SU-DHL-6 (cell line): Measurements from ENCODE around the gene LHX4.
"Not testable (repeated sequence)": the region's sequence is repeated elsewhere in the genome, so short reads cannot be mapped to it uniquely, and the experiment has no call there.

Experiments
- H2AFZ ChIP-seq: fragments of 200-600 bp; sonication (generic); 2 replicates; pipeline ENCODE4 v1.6.1; 2014; ENCODE audit warnings: low read depth, mild to moderate bottlenecking, moderate library complexity, mixed read lengths, antibody characterized with exemption, low read length; ENCODE audit not compliant: severe bottlenecking
- H3F3A ChIP-seq: fragments of 200-600 bp; shearing (Covaris generic); 2 replicates; pipeline ENCODE4 v1.6.0; 2016; ENCODE audit warnings: antibody characterized with exemption, mild to moderate bottlenecking; ENCODE audit not compliant: insufficient read depth
- H3K27ac ChIP-seq: fragments of 200-600 bp; sonication (generic); 2 replicates; pipeline ENCODE4 v1.5.1; 2016; ENCODE audit warnings: low read depth, mild to moderate bottlenecking, low read length, moderate library complexity, mixed read lengths
- H3K27me3 ChIP-seq: fragments of 200-600 bp; sonication (generic), shearing (Covaris generic); 2 replicates; pipeline ENCODE4 v1.6.0; 2014; ENCODE audit warnings: mild to moderate bottlenecking, low read length
- H3K36me3 ChIP-seq: fragments of 200-600 bp; sonication (generic); 2 replicates; pipeline ENCODE4 v1.6.1; 2014; ENCODE audit warnings: mild to moderate bottlenecking, low read length, mixed read lengths
- H3K4me2 ChIP-seq: fragments of 300-600, 200-600 bp; shearing (Covaris generic), sonication (generic); 2 replicates; pipeline ENCODE4 v1.6.0; 2014; ENCODE audit warnings: low read length, low read depth, mild to moderate bottlenecking; ENCODE audit not compliant: poor library complexity, severe bottlenecking
- H3K4me3 ChIP-seq: fragments of 200-600 bp; sonication (generic); 2 replicates; pipeline ENCODE4 v1.5.1; 2014; ENCODE audit warnings: antibody characterized with exemption, low read length, mild to moderate bottlenecking, mixed read lengths; ENCODE audit not compliant: insufficient read depth, poor library complexity, severe bottlenecking
- H3K79me2 ChIP-seq: fragments of 200-600 bp; sonication (generic); 2 replicates; pipeline ENCODE4 v1.6.1; 2014; ENCODE audit warnings: mild to moderate bottlenecking, low read length, moderate library complexity; ENCODE audit not compliant: insufficient read depth
- H3K9ac ChIP-seq: fragments of 200-600 bp; sonication (generic); 2 replicates; pipeline ENCODE4 v1.7.0; 2014; ENCODE audit warnings: mild to moderate bottlenecking, low read length
- H3K9me2 ChIP-seq: fragments of 200-600 bp; sonication (generic); replicated peaks from 2 replicates; pipeline ENCODE4 v1.6.1; 2014; ENCODE audit warnings: low read length; ENCODE audit not compliant: insufficient read depth
- H3K9me3 ChIP-seq: fragments of 200-600 bp; sonication (generic); 2 replicates; pipeline ENCODE4 v1.6.1; 2014; ENCODE audit warnings: low read length, mixed read lengths; ENCODE audit not compliant: insufficient read depth
- H4K20me1 ChIP-seq: fragments of 200-600 bp; sonication (generic); 2 replicates; pipeline ENCODE4 v1.6.1; 2014; ENCODE audit warnings: low read depth, mild to moderate bottlenecking, antibody characterized with exemption, low read length, moderate library complexity, mixed read lengths
- CTCF ChIP-seq: fragments of 200-600 bp; sonication (generic); IDR thresholded peaks from one replicate; pipeline ENCODE4 v1.5.1; 2017; ENCODE audit warnings: antibody characterized with exemption, mild to moderate bottlenecking, low read length, moderate library complexity; ENCODE audit not compliant: insufficient read depth, poor library complexity, severe bottlenecking
- EZH2phosphoT487 ChIP-seq: fragments of 200-600 bp; sonication (generic), shearing (Covaris generic); conservative IDR thresholded peaks from 2 replicates; pipeline ENCODE4 v1.6.1; 2018; ENCODE audit warnings: mild to moderate bottlenecking, antibody characterized with exemption, low read length, moderate library complexity, mixed read lengths

Gene LHX4

GRCh38 chr1:180201451-180202200 lies 28.4 kb upstream of the LHX4 start:
- no peaks in the 10 kb centered on the region for H4K20me1 ChIP-seq
- no peaks in the 10 kb centered on the region for H3F3A ChIP-seq
- H3K27me3 ChIP-seq: no peaks in the 10 kb centered on the region
- H3K36me3 ChIP-seq: no peaks in the 10 kb centered on the region
- no peaks in the 10 kb centered on the region for H3K9me2 ChIP-seq
- H3K27ac ChIP-seq: no peak overlapping the region
- no peak overlapping the region for H3K4me2 ChIP-seq
- no peaks in the 10 kb centered on the region for H3K79me2 ChIP-seq
- H2AFZ ChIP-seq: no peak overlapping the region
- TF ChIP-seq EZH2phosphoT487: no peak
- no peaks in the 10 kb centered on the region for H3K9me3 ChIP-seq
- no peak overlapping the region for H3K4me3 ChIP-seq
- no peak overlapping the region for H3K9ac ChIP-seq

- H3K27me3 ChIP-seq, H3K9ac ChIP-seq, H3K9me3 ChIP-seq, H2AFZ ChIP-seq, H3K4me2 ChIP-seq, H3K9me2 ChIP-seq, H3K36me3 ChIP-seq, H3K27ac ChIP-seq, H3F3A ChIP-seq, H4K20me1 ChIP-seq, H3K4me3 ChIP-seq, H3K79me2 ChIP-seq: not testable (repeated sequence)
Measured at GRCh38 chr1:180202588-180202987, 27.5 kb upstream of the LHX4 start.

GRCh38 chr1:180204231-180204630 lies 25.8 kb upstream of the LHX4 start:
- Histone ChIP-seq H3K36me3 (no peaks in the 10 kb centered on the region), H3K4me3 (no peak overlapping the region), H2AFZ (no peak overlapping the region), H3K27me3 (no peaks in the 10 kb centered on the region), H3K79me2 (no peaks in the 10 kb centered on the region), H3F3A (no peaks in the 10 kb centered on the region), H4K20me1 (no peaks in the 10 kb centered on the region), H3K9ac (no peak overlapping the region), H3K9me2 (no peaks in the 10 kb centered on the region), H3K9me3 (no peaks in the 10 kb centered on the region), H3K27ac (no peak overlapping the region), H3K4me2 (no peak overlapping the region)
- TF ChIP-seq EZH2phosphoT487 (no peak), CTCF (no peak)

GRCh38 chr1:180206581-180206980 lies 23.5 kb upstream of the LHX4 start:
- no peaks in the 10 kb centered on the region for H3F3A ChIP-seq
- H3K27ac ChIP-seq: no peak overlapping the region
- no peak overlapping the region for H3K4me3 ChIP-seq
- no peaks in the 10 kb centered on the region for H4K20me1 ChIP-seq
- no peaks in the 10 kb centered on the region for H3K9me3 ChIP-seq
- no peak overlapping the region for H3K9ac ChIP-seq
- H3K4me2 ChIP-seq: no peak overlapping the region
- no peaks in the 10 kb centered on the region for H3K36me3 ChIP-seq
- H3K9me2 ChIP-seq: no peaks in the 10 kb centered on the region
- TF ChIP-seq CTCF (no peak), EZH2phosphoT487 (no peak)
- no peaks in the 10 kb centered on the region for H3K79me2 ChIP-seq
- no peak overlapping the region for H2AFZ ChIP-seq
- H3K27me3 ChIP-seq: no peaks in the 10 kb centered on the region
